DOHH2 (cell line): Measurements from ENCODE around the gene CDT1.

Experiments used
- H3F3A ChIP-seq: fragments of 200-600 bp; sonication (generic), shearing (Covaris generic); 2 replicates; pipeline ENCODE4 v1.6.0; 2016; ENCODE audit warnings: antibody characterized with exemption, mild to moderate bottlenecking; ENCODE audit not compliant: control insufficient read depth, insufficient read depth
- H3K27ac ChIP-seq: fragments of 200-600 bp; sonication (generic); 2 replicates; pipeline ENCODE4 v1.5.1; 2014; ENCODE audit warnings: low read depth, mild to moderate bottlenecking, low read length, moderate library complexity
- H3K27me3 ChIP-seq: fragments of 200-600 bp; sonication (generic); 2 replicates; pipeline ENCODE4 v1.6.1; 2014; ENCODE audit warnings: mild to moderate bottlenecking, low read length, mixed read lengths; ENCODE audit not compliant: control insufficient read depth
- H3K36me3 ChIP-seq: fragments of 200-600 bp; sonication (generic); 2 replicates; pipeline ENCODE4 v1.6.1; 2014; ENCODE audit warnings: mild to moderate bottlenecking, low read length, moderate library complexity, mixed read lengths; ENCODE audit not compliant: control insufficient read depth
- H3K4me1 ChIP-seq: fragments of 200-600 bp; sonication (generic); 2 replicates; pipeline ENCODE4 v1.6.1; 2014; ENCODE audit warnings: mild to moderate bottlenecking, low read length, mixed read lengths; ENCODE audit not compliant: control insufficient read depth
- H3K4me2 ChIP-seq: fragments of 200-600 bp; sonication (generic); 2 replicates; pipeline ENCODE4 v1.6.0; 2014; ENCODE audit warnings: mild to moderate bottlenecking, low read length, moderate library complexity
- H3K4me3 ChIP-seq: fragments of 200-600 bp; sonication (generic); 2 replicates; pipeline ENCODE4 v1.5.1; 2014; ENCODE audit warnings: mild to moderate bottlenecking, low read length, mixed read lengths
- H3K79me2 ChIP-seq: fragments of 200-600 bp; sonication (generic); 2 replicates; pipeline ENCODE4 v1.6.1; 2014; ENCODE audit warnings: mild to moderate bottlenecking, low read length, mixed read lengths; ENCODE audit not compliant: control insufficient read depth
- H3K9me2 ChIP-seq: fragments of 200-600 bp; sonication (generic); replicated peaks from 2 replicates; pipeline ENCODE4 v1.6.1; 2014; ENCODE audit warnings: mild to moderate bottlenecking, low read length, mixed read lengths; ENCODE audit not compliant: control insufficient read depth
- H3K9me3 ChIP-seq: fragments of 200-600 bp; sonication (generic); 2 replicates; pipeline ENCODE4 v1.6.1; 2014; ENCODE audit warnings: antibody characterized with exemption, low read length, mixed read lengths; ENCODE audit not compliant: control insufficient read depth, insufficient read depth
- H4K20me1 ChIP-seq: fragments of 200-600 bp; sonication (generic); 2 replicates; pipeline ENCODE4 v1.6.0; 2014; ENCODE audit warnings: low read depth, mild to moderate bottlenecking, antibody characterized with exemption, low read length, moderate library complexity; ENCODE audit not compliant: control insufficient read depth, insufficient read depth
- EZH2phosphoT487 ChIP-seq: fragments of 200-600 bp; sonication (generic); IDR thresholded peaks from 2 replicates; pipeline ENCODE4 v1.6.1; 2017; ENCODE audit warnings: borderline replicate concordance, mild to moderate bottlenecking, antibody characterized with exemption, low read length, moderate library complexity, mixed read lengths
- TF ChIP-seq, protein P1 (sequence below): fragments of 200-600 bp; sonication (generic); IDR thresholded peaks from one replicate; pipeline ENCODE4 v1.5.1; 2014; ENCODE audit warnings: antibody characterized with exemption, mild to moderate bottlenecking, low read depth, low read length; ENCODE audit not compliant: poor library complexity, severe bottlenecking

Gene CDT1

DNA sequence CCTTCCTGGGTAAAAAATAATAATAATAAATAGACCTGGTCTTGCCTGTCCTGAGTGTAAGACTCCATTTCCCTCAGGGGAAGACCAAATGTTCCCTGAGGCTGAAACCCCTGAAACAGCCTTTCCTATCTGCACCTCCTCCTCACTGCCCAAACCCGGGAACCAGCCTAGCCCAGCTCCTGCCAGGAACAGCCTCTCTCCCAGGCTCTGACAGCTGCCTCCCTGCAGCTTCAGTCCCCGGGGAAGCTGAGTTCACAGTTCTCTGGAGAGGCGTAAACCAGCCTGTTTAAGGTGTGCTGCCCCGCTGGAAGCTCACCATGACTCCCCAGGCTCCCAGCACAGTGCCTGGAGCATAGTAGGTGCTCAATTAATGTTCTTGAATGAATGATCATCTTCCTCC lies 7.3 kb upstream of the CDT1 start:
- H4K20me1 ChIP-seq, result no peaks in the 10 kb centered on the region
- H3K79me2 ChIP-seq, result peaks cover 16% of the 10 kb centered on the region
- no peaks in the 10 kb centered on the region for H3K9me3 ChIP-seq
- peaks cover 15% of the 10 kb centered on the region; the same call in 1 of the 2 replicates for H3F3A ChIP-seq
- no peak overlapping the region for H3K27ac ChIP-seq
- no peak overlapping the region for H3K4me2 ChIP-seq
- H3K4me3 ChIP-seq, result no peak overlapping the region
- H3K36me3 ChIP-seq, result peaks cover 22% of the 10 kb centered on the region
- H3K9me2 ChIP-seq, result no peaks in the 10 kb centered on the region
- TF ChIP-seq EZH2phosphoT487, result no peak
- TF ChIP-seq, protein P1, sequence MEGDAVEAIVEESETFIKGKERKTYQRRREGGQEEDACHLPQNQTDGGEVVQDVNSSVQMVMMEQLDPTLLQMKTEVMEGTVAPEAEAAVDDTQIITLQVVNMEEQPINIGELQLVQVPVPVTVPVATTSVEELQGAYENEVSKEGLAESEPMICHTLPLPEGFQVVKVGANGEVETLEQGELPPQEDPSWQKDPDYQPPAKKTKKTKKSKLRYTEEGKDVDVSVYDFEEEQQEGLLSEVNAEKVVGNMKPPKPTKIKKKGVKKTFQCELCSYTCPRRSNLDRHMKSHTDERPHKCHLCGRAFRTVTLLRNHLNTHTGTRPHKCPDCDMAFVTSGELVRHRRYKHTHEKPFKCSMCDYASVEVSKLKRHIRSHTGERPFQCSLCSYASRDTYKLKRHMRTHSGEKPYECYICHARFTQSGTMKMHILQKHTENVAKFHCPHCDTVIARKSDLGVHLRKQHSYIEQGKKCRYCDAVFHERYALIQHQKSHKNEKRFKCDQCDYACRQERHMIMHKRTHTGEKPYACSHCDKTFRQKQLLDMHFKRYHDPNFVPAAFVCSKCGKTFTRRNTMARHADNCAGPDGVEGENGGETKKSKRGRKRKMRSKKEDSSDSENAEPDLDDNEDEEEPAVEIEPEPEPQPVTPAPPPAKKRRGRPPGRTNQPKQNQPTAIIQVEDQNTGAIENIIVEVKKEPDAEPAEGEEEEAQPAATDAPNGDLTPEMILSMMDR, result no peak
- H3K4me1 ChIP-seq, result peaks cover 70% of the 10 kb centered on the region
- no peaks in the 10 kb centered on the region for H3K27me3 ChIP-seq

DNA sequence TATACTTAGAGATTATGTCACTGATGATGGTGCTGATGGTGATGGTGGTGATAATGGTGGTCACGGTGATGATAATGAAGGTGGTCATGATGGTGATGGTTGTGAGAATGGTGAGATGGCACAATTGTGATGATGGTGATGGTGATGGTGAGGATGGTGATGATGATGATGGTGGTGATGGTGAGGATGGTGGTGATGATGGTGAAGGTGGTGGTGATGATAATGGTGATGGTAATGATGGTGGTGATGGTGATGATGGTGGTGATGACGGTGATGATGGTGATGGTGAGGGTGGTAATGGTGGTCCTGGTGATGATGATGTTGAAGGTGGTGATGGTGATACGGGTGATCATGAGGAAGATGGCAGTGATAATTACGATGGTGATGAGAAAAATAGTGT lies 5.5 kb upstream of the CDT1 start:
- H3K4me3 ChIP-seq, result no peak overlapping the region
- peaks cover 23% of the 10 kb centered on the region for H3K79me2 ChIP-seq
- no peak for TF ChIP-seq EZH2phosphoT487
- TF ChIP-seq, protein P1, result no peak
- H3K4me1 ChIP-seq, result peaks cover 64% of the 10 kb centered on the region
- no peaks in the 10 kb centered on the region for H3K9me3 ChIP-seq
- no peaks in the 10 kb centered on the region for H4K20me1 ChIP-seq
- peaks cover 23% of the 10 kb centered on the region for H3F3A ChIP-seq
- no peak overlapping the region for H3K27ac ChIP-seq
- H3K4me2 ChIP-seq, result no peak overlapping the region
- peaks cover 25% of the 10 kb centered on the region for H3K36me3 ChIP-seq
- no peaks in the 10 kb centered on the region for H3K27me3 ChIP-seq
- H3K9me2 ChIP-seq, result no peaks in the 10 kb centered on the region

DNA sequence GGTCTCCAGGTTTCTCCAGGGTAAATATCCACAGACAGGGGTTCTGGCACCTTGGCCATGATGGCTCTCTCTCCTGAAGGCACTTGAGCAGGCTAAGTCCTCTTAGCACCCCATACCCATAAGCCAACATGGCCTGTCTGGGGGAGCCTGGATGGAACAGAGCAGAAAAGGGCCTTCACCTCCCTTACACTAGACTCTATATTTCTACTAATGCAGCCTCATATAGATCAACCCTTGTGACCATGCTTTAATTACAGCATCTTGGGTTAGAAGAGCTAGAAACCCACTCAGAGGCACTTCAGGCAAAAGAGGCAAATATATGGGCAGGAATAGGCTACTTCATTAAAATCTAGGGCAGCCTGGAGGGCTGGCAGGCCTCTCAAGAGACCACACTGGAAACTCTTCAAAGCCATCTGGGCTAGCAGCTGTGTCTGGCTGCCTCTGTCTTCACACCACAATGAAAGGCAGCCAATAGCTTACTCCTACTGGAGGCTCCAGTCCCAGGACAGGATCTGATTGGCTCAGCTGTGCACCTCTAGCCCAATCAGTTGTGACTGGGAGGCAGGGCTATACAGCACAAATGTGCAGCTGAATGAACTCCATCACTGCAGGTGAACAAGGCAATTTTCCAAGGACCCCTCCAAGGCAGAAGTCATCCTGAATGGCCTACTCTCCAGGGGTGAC lies 4.7 kb upstream of the CDT1 start:
- Histone ChIP-seq H3K4me1 (peaks cover 56% of the 10 kb centered on the region), H3K4me2 (peak overlapping the region; percentile 91; the same call in 1 of the 2 replicates), H3K27ac (peak overlapping the region; percentile 95)

DNA sequence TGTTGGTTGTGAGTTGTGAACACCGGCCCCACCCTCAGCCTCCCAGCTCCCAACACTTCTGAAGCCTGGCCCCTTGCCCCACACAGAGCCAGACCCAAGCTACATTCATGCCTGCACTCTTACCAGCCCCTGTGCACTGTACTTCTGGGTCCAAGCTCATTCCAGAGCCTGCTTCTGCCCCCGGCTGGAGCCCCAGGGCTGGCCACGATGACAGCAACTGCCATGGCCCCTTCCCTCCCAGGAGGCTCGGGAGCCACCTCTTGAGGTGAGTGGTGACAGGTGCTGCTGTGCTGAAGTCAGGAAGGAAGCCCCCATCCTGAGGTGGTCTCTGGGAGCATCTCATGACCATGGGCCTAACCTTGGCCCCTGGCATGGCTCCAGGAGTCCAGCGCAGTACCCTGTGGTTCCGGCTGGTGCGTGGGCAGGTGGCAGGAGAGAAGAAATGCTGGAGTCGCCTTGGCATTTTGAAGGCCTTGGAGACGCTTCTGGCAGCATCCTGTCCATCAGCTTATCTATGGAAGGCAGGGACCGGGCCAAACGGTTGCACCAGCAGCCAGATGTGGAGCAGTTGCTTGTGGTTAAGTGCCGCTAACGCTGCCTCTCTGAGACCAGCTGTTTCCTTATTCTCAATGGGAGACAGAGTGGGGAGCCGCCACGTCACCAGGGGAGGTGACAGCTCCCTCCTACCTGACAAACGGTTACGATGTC lies 3.9 kb upstream of the CDT1 start:
- H4K20me1 ChIP-seq, result 0 out of 2 replicates have a peak, but pooled peaks cover 2% of the 10 kb centered on the region
- no peaks in the 10 kb centered on the region for H3K9me2 ChIP-seq
- H3K27ac ChIP-seq, result peak overlapping the region; percentile 95
- H3K36me3 ChIP-seq, result peaks cover 32% of the 10 kb centered on the region
- H3K4me2 ChIP-seq, result peak overlapping the region; percentile 91
- peaks cover 35% of the 10 kb centered on the region for H3K79me2 ChIP-seq
- H3K4me3 ChIP-seq, result peak overlapping the region; percentile 98
- H3K4me1 ChIP-seq, result peaks cover 49% of the 10 kb centered on the region
- TF ChIP-seq EZH2phosphoT487, result no peak
- TF ChIP-seq, protein P1, result no peak
- H3K9me3 ChIP-seq, result no peaks in the 10 kb centered on the region
- H3K27me3 ChIP-seq, result no peaks in the 10 kb centered on the region
- peaks cover 26% of the 10 kb centered on the region for H3F3A ChIP-seq

More for the DNA sequence above, 4.7 kb upstream of the CDT1 start:
- no peaks in the 10 kb centered on the region for H3K9me2 ChIP-seq
- peaks cover 26% of the 10 kb centered on the region for H3F3A ChIP-seq
- H3K79me2 ChIP-seq, result peaks cover 26% of the 10 kb centered on the region
- H3K9me3 ChIP-seq, result no peaks in the 10 kb centered on the region
- 0 out of 2 replicates have a peak overlapping the region, but pooled peaks have one; percentile 98 for H3K4me3 ChIP-seq
- H3K27me3 ChIP-seq, result no peaks in the 10 kb centered on the region
- no peak for TF ChIP-seq EZH2phosphoT487
- H4K20me1 ChIP-seq, result no peaks in the 10 kb centered on the region
- H3K36me3 ChIP-seq, result peaks cover 25% of the 10 kb centered on the region
